ENCODE results near the gene BAD.

DNA sequence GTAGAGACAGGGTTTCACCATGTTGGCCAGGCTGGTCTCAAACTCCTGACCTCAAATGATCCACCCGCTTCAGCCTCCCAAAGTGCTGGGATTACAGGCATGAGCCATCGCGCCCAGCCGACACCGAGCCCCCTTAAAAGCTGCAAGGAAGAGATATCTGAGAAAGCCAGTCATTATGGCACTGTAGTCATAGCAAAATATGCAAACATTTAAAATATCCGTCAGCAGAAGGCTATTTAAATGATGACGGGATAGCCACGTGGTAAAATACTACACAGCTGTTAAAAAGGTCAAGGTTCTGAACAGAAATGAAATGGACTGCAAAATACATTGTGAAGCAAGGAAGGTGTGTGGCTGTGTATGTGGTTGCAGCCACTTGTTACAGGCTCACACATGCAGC is 49.1 kb upstream of the BAD start:
- TF ChIP-seq, protein P1, sequence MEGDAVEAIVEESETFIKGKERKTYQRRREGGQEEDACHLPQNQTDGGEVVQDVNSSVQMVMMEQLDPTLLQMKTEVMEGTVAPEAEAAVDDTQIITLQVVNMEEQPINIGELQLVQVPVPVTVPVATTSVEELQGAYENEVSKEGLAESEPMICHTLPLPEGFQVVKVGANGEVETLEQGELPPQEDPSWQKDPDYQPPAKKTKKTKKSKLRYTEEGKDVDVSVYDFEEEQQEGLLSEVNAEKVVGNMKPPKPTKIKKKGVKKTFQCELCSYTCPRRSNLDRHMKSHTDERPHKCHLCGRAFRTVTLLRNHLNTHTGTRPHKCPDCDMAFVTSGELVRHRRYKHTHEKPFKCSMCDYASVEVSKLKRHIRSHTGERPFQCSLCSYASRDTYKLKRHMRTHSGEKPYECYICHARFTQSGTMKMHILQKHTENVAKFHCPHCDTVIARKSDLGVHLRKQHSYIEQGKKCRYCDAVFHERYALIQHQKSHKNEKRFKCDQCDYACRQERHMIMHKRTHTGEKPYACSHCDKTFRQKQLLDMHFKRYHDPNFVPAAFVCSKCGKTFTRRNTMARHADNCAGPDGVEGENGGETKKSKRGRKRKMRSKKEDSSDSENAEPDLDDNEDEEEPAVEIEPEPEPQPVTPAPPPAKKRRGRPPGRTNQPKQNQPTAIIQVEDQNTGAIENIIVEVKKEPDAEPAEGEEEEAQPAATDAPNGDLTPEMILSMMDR (IDR thresholded peaks at IDR 0.05 in 8 of 11, conservative IDR thresholded peaks at IDR 0.05 in 3 of 11) = no peak
- TF ChIP-seq POLR2AphosphoS5 (IDR thresholded peaks at IDR 0.05) = no peak

Data from spleen (tissue), 7 donors.